ENCODE results near the gene SPOCK1.

DNA sequence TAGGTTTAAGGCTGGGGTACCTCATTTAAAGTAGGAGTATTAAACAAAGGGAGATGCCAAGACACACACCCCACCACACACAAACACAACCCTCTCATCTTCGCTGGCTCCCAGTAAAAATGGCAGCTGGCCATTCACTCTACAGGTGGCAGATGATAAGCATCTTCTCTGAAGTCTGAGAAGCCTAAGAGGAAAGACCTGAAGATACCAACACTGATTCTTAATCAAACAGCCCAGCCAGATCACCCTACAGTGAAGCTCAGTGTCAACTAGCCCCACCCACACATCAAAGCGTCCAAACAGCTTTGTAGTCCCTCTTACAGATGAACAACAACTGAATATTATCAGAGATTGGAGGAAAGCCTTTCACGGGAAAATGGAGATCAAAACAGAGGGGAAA lies 59.5 kb downstream of the SPOCK1 start:
- TF ChIP-seq CEBPB (IDR thresholded peaks at IDR 0.05; ENCODE audit: low read depth, low read length) (no peak), MAFK (IDR thresholded peaks at IDR 0.05; ENCODE audit: low read depth, low read length) (no peak), CTCF (conservative IDR thresholded peaks at IDR 0.05; ENCODE audit: low read depth, low read length) (no peak), RFX5 (IDR thresholded peaks at IDR 0.05; ENCODE audit: low read depth, low read length) (no peak), RCOR1 (IDR thresholded peaks at IDR 0.05; ENCODE audit: insufficient replicate concordance, low read length) (no peak), POLR2A (IDR thresholded peaks at IDR 0.05; ENCODE audit: low read depth, low read length) (no peak), NFE2L2 (IDR thresholded peaks at IDR 0.05; ENCODE audit: low read depth, low read length) (no peak), USF2 (IDR thresholded peaks at IDR 0.05; ENCODE audit: low read depth, low read length) (no peak), MXI1 (IDR thresholded peaks at IDR 0.05; ENCODE audit: borderline replicate concordance, low read depth, low read length) (no peak), ELK1 (IDR thresholded peaks at IDR 0.05; ENCODE audit: borderline replicate concordance, low read depth, low read length) (no peak), RAD21 (IDR thresholded peaks at IDR 0.05; ENCODE audit: low read length) (no peak), BHLHE40 (IDR thresholded peaks at IDR 0.05; ENCODE audit: low read depth, low read length) (no peak), SMC3 (IDR thresholded peaks at IDR 0.05; ENCODE audit: low read depth, low read length) (no peak), FOS (IDR thresholded peaks at IDR 0.05; ENCODE audit: low read depth, low read length) (no peak)

Measured in IMR-90 (cell line).